ENCODE measurements around the gene KCMF1.

Gene KCMF1

GRCh38 chr2:84971510-84972206 lies 697 bp downstream of the KCMF1 start:
- no peak for DNase-seq (ENCODE audit: low spot score)
- ChIA-PET CTCF (interaction anchor here (0.6 to 1.3 kb wide), 4 partner anchors 45 to 854 kb away, joined by 3 to 7 read pairs (median 4); partner anchors contain the start of gene ELMOD3), POLR2A (ENCODE audit: low non-redundant PET) (interaction anchor here (0.5 to 1.1 kb wide), 3 partner anchors 45 to 297 kb away, joined by 3 to 5 read pairs (median 4); no protein-coding TSS in a partner anchor)
- peak overlapping the region; percentile 98 for H3K27ac ChIP-seq
- no peak for TF ChIP-seq CTCF (conservative IDR thresholded peaks at IDR 0.05; ENCODE audit: low read depth)

- peak overlapping the region; percentile 98 for H3K27ac ChIP-seq
- no peak for TF ChIP-seq CTCF (conservative IDR thresholded peaks at IDR 0.05; ENCODE audit: low read depth)
- CTCF ChIA-PET, result interaction anchor here (0.7 to 1.3 kb wide), 3 partner anchors 46 to 855 kb away, joined by 3 to 7 read pairs (median 4); partner anchors contain the start of gene ELMOD3
- no peak for DNase-seq (ENCODE audit: low spot score)
- POLR2A ChIA-PET (ENCODE audit: low non-redundant PET), result interaction anchor here (0.5 kb wide), 1 partner anchor 14 kb away, joined by 10 read pairs; no protein-coding TSS in a partner anchor
These were observed 1.3 kb downstream of the KCMF1 start for GRCh38 chr2:84972207-84972783.

- H3K27ac ChIP-seq, result no peak overlapping the region
- ChIA-PET POLR2A (ENCODE audit: low non-redundant PET) (interaction anchor here (0.5 kb wide), 1 partner anchor 14 kb away, joined by 10 read pairs; no protein-coding TSS in a partner anchor), CTCF (no interaction called here)
- no peak for DNase-seq (ENCODE audit: low spot score)
- no peak for TF ChIP-seq CTCF (conservative IDR thresholded peaks at IDR 0.05; ENCODE audit: low read depth)
These were observed 2.0 kb downstream of the KCMF1 start for GRCh38 chr2:84972932-84973331.

GRCh38 chr2:84980263-84980983 lies 9.5 kb downstream of the KCMF1 start:
- CTCF ChIA-PET, result no interaction called here
- H3K27ac ChIP-seq, result no peak overlapping the region
- TF ChIP-seq CTCF (conservative IDR thresholded peaks at IDR 0.05; ENCODE audit: low read depth), result no peak
- DNase-seq (ENCODE audit: low spot score), result no peak
- POLR2A ChIA-PET (ENCODE audit: low non-redundant PET), result interaction anchor here (0.6 kb wide), 1 partner anchor 26 kb away, joined by 3 read pairs; no protein-coding TSS in a partner anchor

- no peak overlapping the region for H3K27ac ChIP-seq
- DNase-seq (ENCODE audit: low spot score), result no peak
- POLR2A ChIA-PET (ENCODE audit: low non-redundant PET), result no interaction called here
- TF ChIP-seq CTCF (conservative IDR thresholded peaks at IDR 0.05; ENCODE audit: low read depth), result no peak
- CTCF ChIA-PET, result no interaction called here
These were observed 15.1 kb downstream of the KCMF1 start for GRCh38 chr2:84986018-84986417.

GRCh38 chr2:84989422-84989821 lies 18.5 kb downstream of the KCMF1 start:
- H3K27ac ChIP-seq, result no peak overlapping the region

More at GRCh38 chr2:84989422-84989821, 18.5 kb downstream of the KCMF1 start:
- DNase-seq (ENCODE audit: low spot score), result no peak
- ChIA-PET POLR2A (ENCODE audit: low non-redundant PET) (no interaction called here), CTCF (no interaction called here)
- no peak for TF ChIP-seq CTCF (conservative IDR thresholded peaks at IDR 0.05; ENCODE audit: low read depth)

All from RWPE1 (cell line).